ENCODE data around the gene CRADD.

The CRADD gene

GRCh38 chr12:93682846-93683261 lies 5.7 kb downstream of the CRADD start:
- peaks cover 0 to 40% (median 12%) of the 10 kb centered on the region in 4 donors for H3K4me1 ChIP-seq
- DNase-seq, result no peak
- TF ChIP-seq, protein P1, sequence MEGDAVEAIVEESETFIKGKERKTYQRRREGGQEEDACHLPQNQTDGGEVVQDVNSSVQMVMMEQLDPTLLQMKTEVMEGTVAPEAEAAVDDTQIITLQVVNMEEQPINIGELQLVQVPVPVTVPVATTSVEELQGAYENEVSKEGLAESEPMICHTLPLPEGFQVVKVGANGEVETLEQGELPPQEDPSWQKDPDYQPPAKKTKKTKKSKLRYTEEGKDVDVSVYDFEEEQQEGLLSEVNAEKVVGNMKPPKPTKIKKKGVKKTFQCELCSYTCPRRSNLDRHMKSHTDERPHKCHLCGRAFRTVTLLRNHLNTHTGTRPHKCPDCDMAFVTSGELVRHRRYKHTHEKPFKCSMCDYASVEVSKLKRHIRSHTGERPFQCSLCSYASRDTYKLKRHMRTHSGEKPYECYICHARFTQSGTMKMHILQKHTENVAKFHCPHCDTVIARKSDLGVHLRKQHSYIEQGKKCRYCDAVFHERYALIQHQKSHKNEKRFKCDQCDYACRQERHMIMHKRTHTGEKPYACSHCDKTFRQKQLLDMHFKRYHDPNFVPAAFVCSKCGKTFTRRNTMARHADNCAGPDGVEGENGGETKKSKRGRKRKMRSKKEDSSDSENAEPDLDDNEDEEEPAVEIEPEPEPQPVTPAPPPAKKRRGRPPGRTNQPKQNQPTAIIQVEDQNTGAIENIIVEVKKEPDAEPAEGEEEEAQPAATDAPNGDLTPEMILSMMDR (IDR thresholded peaks at IDR 0.05), result no peak
- H3K4me3 ChIP-seq, result no peak overlapping the region
- H3K27me3 ChIP-seq, result no peaks in the 10 kb centered on the region
- peak overlapping the region; percentile 14 to 38 for H3K27ac ChIP-seq
- intact Hi-C loops (cut with DNase I; ENCODE audit: low total_unique reads), result loop anchor here (5.0 kb wide), 1 partner anchor 64 kb away; no protein-coding TSS in a partner anchor
- no peaks in the 10 kb centered on the region for H3K9me3 ChIP-seq
- peaks cover 0 to 14% (median 0%) of the 10 kb centered on the region in 3 donors for H3K36me3 ChIP-seq

- Histone ChIP-seq H3K9me3 (no peaks in the 10 kb centered on the region), H3K36me3 (peaks cover 0 to 14% (median 0%) of the 10 kb centered on the region in 3 donors), H3K27me3 (no peaks in the 10 kb centered on the region), H3K27ac (peak overlapping the region in 1 of 2 donors; percentile 38), H3K4me1 (peaks cover 0 to 35% (median 7%) of the 10 kb centered on the region in 4 donors), H3K4me3 (no peak overlapping the region)
- intact Hi-C loops (cut with DNase I; ENCODE audit: low total_unique reads), result loop anchor here (5.0 kb wide), 1 partner anchor 64 kb away; no protein-coding TSS in a partner anchor
- DNase-seq, result no peak
- TF ChIP-seq, protein P1 (IDR thresholded peaks at IDR 0.05), result no peak
These were observed 6.2 kb downstream of the CRADD start for GRCh38 chr12:93683410-93683809.

- Histone ChIP-seq H3K9me3 (no peaks in the 10 kb centered on the region), H3K4me1 (peaks cover 0 to 34% (median 0%) of the 10 kb centered on the region in 4 donors), H3K36me3 (peaks cover 0 to 8% (median 0%) of the 10 kb centered on the region in 3 donors), H3K27me3 (no peaks in the 10 kb centered on the region), H3K4me3 (no peak overlapping the region), H3K27ac (peak overlapping the region in 1 of 2 donors; percentile 12)
- TF ChIP-seq, protein P1 (IDR thresholded peaks at IDR 0.05), result no peak
- no peak for DNase-seq
- intact Hi-C loops (cut with DNase I; ENCODE audit: low total_unique reads), result loop anchor here (5.0 kb wide), 1 partner anchor 63 kb away; no protein-coding TSS in a partner anchor
These were observed 7.5 kb downstream of the CRADD start for GRCh38 chr12:93684716-93685115.

- Histone ChIP-seq H3K9me3 (no peaks in the 10 kb centered on the region), H3K4me1 (peaks cover 0 to 23% (median 0%) of the 10 kb centered on the region in 4 donors), H3K4me3 (no peak overlapping the region), H3K36me3 (peaks cover 0 to 6% (median 0%) of the 10 kb centered on the region in 3 donors), H3K27ac (no peak overlapping the region), H3K27me3 (no peaks in the 10 kb centered on the region)
- intact Hi-C loops (cut with DNase I; ENCODE audit: low total_unique reads), result loop anchor here (1.0 kb wide), 1 partner anchor 68 kb away; no protein-coding TSS in a partner anchor
- no peak for DNase-seq
- TF ChIP-seq, protein P1 (IDR thresholded peaks at IDR 0.05), result no peak
These were observed 9.6 kb downstream of the CRADD start for GRCh38 chr12:93686572-93687356.

- no peak for DNase-seq
- H3K36me3 ChIP-seq, result peaks cover 0 to 6% (median 0%) of the 10 kb centered on the region in 3 donors
- intact Hi-C loops (cut with DNase I; ENCODE audit: low total_unique reads), result no loop called here
- H3K27me3 ChIP-seq, result no peaks in the 10 kb centered on the region
- no peak overlapping the region for H3K4me3 ChIP-seq
- TF ChIP-seq, protein P1 (IDR thresholded peaks at IDR 0.05), result no peak
- no peaks in the 10 kb centered on the region for H3K9me3 ChIP-seq
- H3K4me1 ChIP-seq, result peaks cover 0 to 23% (median 0%) of the 10 kb centered on the region in 4 donors
- no peak overlapping the region for H3K27ac ChIP-seq
These were observed 12.1 kb downstream of the CRADD start for GRCh38 chr12:93689076-93689834.

Measured in tibial artery (tissue), 4 donors.